ENCODE measurements around the gene KCNMA1. TPM values are rescaled to one million over a fixed set of nuclear protein-coding genes. Genes with fewer than 3 reads are reported as not detected.
"Not testable (repeated sequence)": the region's sequence is repeated elsewhere in the genome, so short reads cannot be mapped to it uniquely, and the experiment has no call there.

Gene KCNMA1
- 0.17 and 0.20 TPM in 2 replicates for total RNA-seq

DNA sequence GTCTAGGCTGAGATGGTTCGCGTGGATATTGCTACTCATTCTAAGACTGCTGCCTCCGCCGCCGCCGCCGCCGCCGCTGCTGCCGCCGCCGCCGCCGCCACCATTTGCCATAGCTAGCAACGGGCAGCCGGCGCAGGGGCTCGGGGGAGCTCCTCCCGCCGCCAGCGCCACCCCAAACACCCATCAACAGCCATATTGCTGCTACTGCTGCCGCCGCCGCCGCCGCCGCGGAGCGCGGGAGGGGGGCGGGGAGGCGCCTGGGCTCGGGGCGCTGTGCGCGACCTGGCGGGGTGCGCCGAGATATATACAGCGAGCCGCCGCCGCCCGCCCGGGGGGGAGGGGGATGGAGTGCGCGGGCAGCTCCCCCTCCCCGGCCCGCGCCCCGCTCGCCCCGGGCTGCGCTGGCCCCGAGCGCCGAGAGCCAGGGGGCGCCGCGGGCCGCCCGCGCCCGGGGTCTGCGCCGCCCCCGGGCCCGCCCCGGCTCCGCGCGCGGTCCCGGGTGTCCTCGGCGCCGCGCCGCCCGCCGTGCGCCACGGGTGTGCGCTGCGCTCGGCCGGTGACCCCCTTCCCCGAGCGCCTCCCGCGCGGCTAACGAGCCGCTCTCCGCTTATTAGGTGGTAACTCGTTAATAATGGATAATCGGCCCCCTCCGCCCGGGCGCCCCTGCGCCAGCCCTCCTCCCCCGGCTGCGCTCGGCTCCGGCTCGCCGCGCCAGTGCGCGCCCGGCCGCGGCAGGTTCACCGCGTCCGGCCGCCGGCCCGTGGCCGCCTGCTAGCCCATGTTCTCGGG lies at the start of gene KCNMA1:
TSS of gene KCNMA1 (minus strand) at position 277 of the 789 bp plus-strand sequence.
- intact Hi-C loops (cut with micrococcal nuclease): no loop called here

DNA sequence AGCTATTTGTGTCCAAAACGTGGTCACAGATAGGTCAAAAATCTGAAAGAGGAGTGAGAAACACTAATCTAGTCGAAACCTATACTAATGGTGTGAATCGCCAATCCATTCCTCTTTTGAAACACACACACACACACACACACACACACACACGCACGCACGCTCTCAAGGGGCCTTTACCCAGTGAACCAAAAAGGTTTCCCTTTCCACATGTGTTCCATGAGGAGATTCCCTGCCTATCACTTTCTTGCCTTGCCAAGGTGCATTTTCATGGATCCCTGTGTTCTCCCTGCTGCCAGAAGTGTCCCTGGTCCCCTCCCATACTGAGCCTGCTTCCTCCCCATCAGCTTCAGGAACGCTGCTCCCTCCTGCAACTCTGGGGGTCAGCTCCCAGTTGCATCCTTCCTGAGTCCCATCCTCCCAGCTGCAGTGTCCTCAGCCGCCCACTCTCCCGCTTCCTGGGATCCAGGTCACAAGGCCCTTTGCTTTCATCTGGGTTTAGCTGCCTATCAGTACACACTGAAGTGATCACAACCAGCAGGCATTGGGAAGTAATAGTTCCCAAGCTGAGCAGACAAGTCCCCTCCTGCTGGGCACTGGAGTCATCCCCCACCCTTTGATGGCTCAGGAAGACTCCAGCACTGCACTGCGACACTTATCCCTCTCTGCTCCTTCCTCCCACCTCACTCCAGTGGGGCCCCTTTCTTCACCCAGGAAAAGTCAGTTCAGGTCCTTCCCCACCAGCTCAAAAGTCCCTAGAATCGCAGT lies 49.2 kb upstream of the KCNMA1 start:
- intact Hi-C loops (cut with micrococcal nuclease): no loop called here

DNA sequence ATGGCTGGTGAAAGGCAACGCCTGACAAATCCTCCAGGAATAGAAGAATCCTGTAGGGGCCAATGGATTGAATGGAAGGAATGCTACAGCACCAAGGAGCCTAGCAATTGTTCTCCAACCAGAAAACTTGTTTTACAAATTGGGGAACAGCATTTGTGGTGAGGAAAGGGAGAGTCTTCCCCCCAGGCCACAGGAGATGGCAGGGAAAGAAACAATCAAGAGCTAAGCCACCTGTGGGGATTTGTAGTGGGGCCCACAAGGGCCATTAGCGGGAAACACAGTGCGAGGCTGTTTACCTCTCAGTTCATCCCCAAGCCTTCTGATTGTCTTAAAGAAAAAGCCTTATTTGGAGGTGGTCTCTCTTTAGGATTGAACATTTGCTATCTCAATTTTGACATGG lies 48.5 kb upstream of the KCNMA1 start:
- intact Hi-C loops (cut with micrococcal nuclease): no loop called here

DNA sequence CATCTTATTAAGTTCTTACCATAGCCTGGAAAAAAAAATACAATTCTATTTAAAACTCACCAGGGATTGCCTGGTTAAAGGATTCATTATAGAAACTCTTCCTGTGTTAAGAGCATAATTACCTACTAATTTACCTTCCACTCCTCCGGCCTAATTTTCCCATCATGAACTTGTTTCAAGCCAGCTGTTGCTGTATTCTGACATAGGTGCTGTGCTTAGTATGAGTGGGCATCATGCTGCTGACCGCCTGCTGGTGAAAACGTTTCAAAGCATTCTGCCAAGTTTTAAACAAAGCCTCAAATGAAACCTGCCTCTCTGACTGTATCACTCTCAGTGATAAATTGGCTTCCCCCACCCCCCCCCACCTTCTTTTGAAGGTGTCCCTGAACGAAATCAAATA lies 47.8 kb upstream of the KCNMA1 start:
- intact Hi-C loops (cut with micrococcal nuclease): no loop called here

DNA sequence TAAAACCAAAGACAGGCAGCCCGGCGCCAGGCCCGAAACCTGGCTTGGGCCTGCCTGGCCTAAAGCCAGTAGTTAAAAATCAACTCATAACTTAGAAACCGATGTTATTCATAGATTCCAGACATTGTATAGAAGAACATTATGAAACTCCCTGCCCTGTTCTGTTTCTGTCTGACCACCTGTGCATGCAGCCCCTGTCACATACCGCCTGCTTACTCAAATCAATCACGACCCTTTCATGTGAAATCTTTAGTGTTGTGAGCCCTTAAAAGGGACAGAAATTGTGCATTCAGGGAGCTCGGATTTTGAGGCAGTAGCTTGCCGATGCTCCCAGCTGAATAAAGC lies 45.5 kb upstream of the KCNMA1 start:
- intact Hi-C loops (cut with micrococcal nuclease): not testable (repeated sequence)

DNA sequence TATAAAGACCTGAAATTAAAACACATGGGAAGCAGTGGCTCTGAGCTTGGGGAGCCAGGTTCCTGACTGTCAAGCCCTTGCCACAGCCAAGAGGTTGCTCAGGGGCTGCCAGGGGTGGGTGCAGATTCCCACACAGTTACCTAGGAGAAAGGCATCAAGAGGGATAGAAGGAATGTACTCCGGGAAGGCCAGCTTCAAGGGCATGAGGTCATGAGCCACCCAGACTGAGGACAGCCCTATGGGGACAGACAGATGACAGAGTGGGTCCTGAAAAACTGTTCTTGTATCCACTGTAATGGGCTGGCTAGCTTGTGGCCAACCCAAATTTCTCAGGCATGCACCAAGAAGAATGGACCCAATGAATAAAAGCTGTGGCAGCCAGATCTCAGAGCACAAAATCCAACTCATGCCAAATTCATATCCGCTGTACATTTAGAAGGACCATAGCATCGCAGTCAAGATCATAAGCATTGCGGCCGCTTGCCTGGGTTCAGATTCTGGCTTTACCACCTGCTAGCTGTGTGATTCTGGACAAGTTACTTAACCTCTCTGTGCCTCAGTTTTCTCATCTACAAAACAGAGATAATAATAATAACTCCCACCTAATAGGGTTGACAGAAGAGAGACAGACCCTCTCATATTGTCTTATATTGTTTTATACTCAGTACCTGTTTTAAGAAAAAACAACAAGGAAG lies 44.9 kb upstream of the KCNMA1 start:
- intact Hi-C loops (cut with micrococcal nuclease): no loop called here

DNA sequence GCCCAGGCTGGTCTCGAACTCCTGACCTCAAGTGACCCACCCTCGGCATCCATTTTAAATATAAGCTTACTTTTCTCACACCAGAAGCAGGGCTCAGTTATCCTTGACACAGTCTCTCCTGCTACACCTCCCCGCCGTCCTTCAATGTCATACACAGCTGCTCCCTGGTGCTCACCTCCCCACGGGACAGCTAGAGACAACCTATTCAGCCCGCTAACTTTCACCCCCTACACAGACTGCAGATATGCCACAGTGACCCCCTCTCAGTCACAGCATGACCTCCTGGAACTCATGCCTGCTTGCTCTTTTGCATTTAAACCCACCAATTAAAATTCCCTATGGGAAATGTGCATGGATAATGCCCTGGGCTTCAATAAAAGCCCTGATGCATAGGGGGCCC lies 44.2 kb upstream of the KCNMA1 start:
- intact Hi-C loops (cut with micrococcal nuclease): no loop called here

DNA sequence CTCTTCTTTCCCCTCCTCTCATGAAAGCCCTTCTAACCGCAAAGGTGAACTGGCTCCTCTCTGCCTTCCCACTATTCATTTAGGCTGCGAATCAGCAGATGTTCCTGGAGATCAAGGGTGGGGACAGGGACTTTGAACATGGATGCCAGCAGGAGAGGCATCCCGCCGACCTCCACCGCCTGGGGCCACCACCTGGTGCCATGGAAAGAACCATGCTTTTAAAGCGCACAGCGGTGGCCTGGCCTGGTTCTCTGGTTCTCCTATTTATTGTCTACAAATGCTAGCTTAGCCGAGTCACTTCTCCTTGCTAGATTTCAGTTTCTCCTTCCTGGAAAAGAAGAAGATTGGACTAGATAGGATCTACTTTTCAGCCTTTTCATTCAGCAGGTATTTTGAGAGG lies 43.2 kb upstream of the KCNMA1 start:
- intact Hi-C loops (cut with micrococcal nuclease): no loop called here

DNA sequence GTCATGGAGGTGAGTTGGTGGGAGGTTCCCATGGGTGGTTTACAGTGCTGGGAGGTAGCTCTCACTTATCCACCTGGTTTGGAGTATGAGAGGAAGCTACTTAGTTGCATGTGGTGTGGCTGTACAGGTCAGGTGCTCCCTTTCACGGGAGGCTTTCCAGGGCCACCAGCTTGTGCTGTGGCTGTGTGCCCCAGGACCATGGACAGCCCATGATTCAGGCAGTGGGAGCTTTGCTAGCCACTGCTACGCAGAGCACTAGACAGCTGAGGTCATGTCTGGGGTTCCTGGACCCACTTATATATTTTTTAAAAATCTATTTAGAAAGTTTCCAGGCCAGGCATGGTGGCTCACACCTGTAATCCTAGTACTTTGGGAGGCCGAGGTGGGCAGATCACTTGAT lies 42.5 kb upstream of the KCNMA1 start:
- intact Hi-C loops (cut with micrococcal nuclease): no loop called here

DNA sequence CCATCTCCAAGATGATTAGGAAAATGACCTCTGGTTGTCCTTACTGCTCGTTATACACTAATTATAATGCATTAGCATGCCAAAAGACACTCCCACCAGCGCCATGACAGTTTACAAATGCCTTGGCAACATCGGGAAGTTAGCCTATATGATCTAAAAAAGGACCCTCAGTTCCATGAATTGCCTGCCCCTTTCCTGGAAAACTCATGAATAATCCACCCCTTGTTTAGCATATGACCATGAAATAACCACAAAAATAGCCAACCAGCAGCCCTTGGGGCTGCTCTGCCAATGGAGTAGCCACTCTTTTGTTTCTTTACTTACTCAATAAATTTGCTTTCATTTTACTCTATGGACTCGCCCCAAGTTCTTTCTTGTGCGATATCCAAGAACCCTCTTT lies 41.6 kb upstream of the KCNMA1 start:
- intact Hi-C loops (cut with micrococcal nuclease): no loop called here

DNA sequence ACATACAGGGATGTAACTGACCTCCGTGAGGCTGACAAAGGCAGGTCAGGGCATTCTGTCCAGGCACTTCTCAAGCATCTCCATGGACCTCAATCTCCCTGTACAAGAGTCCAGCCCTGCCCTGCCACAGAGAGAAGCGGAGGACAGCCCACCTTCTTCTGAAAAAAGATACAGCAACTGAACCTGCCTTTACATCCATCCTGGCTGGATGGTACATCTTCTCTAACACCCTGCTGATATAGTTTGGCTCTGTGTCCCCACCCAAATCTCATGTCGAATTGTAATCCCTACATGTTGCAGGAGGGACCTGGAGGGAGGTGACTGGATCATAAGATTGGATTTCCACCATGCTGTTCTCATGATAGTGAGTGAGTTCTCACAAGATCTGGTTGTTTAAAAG lies 40.5 kb upstream of the KCNMA1 start:
- intact Hi-C loops (cut with micrococcal nuclease): no loop called here

DNA sequence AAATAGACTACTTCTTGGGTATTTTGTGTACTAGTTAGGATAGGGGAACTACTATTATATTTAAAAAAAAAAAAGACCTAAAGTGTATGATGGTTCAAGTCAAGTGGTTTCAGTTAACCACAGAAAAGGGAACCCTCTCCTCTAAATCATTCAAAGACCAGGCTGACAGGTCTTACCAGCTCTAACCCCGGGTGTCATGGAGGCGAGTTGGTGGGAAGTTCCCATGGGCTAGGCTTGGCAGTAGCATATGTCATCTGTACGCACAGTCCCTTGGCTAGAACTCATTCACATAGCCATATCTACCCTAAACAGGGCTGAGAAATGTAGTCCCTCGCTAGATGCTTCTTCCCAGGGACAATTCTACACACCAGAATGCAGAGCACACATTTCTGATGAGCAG lies 37.7 kb upstream of the KCNMA1 start:
- intact Hi-C loops (cut with micrococcal nuclease): no loop called here

DNA sequence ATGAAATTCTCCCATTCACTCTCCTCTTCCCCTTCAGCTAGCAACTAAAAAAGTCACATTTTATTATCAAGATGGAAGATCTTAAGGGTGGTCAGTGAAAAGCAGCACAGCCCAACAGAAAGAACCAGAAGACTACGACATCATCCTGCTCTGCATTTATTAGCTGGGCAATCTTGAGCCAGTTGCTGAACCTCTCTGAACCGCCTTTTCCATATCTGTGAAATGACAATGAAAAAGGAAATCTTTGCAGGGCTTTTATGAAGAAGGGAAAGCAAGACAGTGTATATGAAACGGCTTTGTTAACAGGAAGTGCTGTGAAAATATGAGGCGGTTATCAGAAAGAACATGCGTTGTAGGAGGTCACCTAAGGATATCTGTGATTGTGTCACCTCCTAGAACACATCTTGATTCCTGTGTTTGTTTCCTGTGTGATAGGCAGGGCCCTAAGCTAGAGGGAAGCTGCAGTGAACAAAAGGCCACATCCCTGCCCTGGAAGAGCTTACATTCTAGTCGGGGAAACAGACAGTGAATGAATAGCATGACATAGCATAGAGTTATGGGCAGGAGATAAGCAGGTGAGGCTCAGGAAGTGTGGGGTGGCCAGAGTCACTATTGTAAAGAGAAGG lies 36.0 kb upstream of the KCNMA1 start:
- intact Hi-C loops (cut with micrococcal nuclease): no loop called here

DNA sequence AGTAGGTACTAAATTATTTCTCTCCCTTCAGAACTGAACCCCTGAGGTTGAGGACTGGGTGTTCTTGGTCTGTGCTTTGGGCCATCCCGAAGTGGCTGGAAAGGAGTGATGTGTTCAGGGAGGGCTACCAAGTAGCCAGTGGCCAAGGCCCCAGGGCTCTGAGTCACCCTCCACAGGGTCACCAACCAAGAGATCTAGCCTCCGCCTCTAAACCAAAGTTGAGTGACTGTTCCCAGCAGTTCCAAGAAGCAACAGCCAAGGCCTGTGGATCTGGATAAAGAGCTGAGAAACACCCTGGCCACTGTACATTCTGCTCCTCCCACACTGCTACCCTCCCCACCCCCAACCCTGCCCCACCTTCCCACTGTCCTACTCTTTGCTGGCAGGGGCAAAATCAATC lies 35.5 kb upstream of the KCNMA1 start:
- intact Hi-C loops (cut with micrococcal nuclease): no loop called here

DNA sequence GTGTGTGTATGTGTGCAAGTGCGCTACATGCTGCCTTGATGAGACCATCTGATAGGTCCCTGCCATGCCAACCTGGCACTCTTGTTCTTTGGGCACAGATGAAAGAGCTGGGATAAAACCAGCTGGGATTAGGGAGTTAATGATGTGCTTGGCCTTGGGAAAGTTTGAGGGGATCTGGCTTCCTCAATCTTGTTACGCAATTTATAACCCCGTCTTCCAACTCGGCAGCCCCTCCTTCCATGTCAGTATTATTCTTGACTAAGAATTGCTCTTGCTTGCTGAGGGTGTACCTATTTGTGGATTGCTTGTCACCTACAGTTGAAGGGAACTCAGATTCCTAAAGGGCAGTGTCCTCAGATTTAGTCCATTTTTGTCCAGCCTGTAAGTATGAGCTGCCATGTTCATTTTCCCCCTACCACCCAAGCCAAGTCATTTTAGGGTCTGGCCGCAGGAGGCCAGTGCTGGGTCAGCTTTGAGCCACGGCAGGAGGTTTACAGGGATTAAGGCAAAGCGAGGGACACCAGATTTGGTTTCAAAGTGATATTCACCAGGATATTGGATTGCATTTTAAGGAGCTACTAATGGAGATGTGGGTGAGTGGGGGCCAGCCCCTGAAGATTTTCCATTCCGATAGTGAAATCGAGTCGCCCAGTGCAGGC lies 34.1 kb upstream of the KCNMA1 start:
- intact Hi-C loops (cut with micrococcal nuclease): no loop called here

DNA sequence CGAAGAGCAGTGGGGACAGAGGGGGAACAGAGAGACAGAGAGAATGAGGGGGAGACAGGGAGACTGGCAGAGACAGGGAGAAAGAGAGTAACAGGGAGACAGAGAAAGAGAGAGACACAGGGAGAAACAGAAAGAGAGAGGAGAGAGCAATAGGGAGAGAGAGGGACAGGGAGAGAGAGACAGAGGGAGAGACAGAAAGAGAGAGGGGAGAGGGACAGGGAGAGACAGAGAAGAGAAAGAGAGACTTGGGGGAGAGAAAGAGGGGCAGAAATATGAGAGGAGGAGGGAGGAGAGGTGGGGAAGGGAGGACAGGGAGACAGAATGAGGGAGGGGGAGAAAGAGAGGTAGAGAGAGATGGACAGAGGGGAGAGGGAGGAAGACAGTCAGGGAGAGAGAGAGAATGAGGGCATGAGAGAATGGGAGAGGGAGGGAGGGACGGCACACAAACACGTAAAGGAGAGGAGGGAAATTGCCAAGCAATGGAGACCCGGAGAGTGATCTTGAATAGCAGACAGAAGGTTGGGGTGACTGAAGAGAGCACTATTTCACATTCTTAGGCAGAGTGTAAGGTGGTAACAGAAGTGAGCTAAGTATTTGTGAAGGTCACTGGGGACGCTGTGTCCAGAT lies 33.3 kb upstream of the KCNMA1 start:
- intact Hi-C loops (cut with micrococcal nuclease): no loop called here

DNA sequence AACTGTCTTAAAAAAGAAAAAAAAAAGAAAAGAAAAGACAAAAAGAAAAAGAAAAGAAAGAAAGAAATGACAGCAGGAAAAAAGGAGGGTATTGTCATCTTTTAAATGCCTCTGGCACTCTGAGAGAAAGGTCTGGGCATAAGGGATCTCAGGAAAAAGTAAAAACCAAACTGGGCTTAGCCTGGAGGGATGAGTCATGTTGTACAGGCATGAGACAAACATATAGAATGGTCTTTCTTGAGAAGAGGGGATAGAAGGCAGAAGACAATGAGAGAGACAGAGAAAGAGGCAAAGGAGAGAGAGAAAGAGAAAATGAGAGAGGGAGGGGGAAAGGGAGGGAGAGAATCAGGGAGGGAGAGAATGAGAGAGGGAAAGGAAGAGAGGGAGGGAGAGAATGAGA lies 32.3 kb upstream of the KCNMA1 start:
- intact Hi-C loops (cut with micrococcal nuclease): no loop called here

DNA sequence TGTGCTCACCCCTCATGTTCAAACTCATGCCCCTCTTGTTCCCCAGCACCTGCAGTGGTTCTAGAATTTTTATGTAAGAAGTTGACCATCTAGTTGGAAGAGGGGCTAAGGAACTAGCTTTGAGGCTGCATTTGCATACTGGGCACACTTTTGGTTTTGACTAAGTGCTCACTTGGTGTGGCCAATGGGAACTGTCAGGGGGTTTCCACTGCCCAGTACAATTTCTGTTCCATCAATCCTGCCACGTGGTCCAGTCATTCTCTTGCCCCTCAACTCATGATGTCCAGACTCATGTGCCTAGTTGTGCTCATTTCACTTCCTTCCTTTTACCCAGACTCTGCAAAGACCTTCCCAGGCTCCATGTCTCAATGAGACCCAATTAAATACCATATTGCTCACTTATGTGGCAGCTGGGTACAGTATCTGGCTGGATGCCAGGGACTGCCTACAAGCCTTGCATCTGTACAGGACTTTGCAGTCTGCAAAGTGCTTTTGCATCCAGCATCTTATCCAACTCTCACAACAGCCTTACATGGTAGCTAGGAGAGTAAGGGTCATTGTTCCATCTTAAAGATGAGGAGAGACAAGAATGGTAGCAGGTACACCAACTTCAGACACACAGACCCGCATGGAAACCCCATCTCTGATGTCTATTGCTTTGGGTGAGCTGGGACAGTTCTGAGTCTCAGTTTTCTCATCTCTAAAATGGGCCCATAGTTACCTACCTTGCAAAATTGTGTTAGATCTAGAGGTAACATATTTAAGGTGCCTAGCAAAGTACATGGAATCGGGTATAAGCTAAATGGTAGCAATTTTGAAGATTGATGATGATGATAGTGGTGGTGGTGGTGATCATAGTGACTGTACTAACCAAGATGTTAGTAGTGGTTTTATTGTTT lies 30.1 kb upstream of the KCNMA1 start:
- intact Hi-C loops (cut with micrococcal nuclease): no loop called here

DNA sequence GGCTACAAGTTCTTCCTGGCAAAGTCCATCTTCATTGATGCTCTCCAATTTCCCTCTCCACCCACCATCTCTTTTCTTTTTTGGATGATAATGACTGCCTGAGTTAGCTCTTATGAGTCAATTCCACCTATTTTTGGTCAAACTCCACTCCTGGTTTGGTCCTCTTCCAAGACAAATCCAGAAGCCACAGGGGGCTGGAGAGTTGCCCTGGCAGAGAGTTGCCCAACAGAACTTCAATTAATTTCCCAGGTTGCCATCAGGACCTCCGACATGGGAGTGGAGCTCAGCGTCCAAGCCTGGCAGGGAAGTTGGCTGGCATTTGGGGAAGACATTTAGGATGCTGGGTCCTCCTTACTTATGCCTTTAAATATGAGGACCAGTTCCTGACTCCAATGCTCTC lies 29.2 kb upstream of the KCNMA1 start:
- intact Hi-C loops (cut with micrococcal nuclease): no loop called here

DNA sequence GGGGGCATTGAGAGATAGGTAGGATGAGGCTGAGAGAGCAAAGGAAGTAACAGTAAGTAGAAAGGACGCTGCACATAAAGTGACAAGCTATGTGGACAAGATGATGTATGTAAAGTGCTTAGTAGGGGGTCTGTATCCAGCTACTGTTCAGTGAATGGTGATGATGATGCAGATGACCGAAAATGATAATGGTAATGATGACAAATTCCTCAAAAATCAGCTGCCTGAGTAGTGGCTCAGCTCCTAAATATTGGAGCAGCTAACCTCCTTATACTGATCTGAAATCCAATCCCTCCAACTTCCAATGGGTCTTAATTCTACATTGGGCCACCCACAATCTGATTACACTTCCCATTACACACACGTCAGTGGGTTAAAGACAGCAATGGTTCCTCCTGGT lies 27.1 kb upstream of the KCNMA1 start:
- intact Hi-C loops (cut with micrococcal nuclease): no loop called here

Measured in T-helper 1 cell treated with Interleukin-12 subunit alpha and Interleukin-12 subunit beta and Interleukin-4 antibody, amounts not matched to agents 30 ng/mL and 1 ng/mL, for 36 hours (primary cell).